Esophagus squamous epithelium (tissue), 4 donors: ENCODE measurements around the gene MBTD1.

Experiments
- POLR2A ChIP-seq, 4 donors: fragments of 450-650 bp; IDR thresholded peaks; one replicate each; pipeline ENCODE4 v1.6.1; 2017; ENCODE audit warnings: antibody characterized with exemption in 4 of 4, mild to moderate bottlenecking in 4 of 4, moderate library complexity in 3 of 4
- TF ChIP-seq, protein P1 (sequence below), 6 experiments: fragments of 450-650 bp in 4 of 6; fragments of 200-600 bp in 2 of 6; sonication (generic) in 2 of 6; IDR thresholded peaks; one replicate each; pipeline ENCODE4 v1.5.1; 2016 to 2019; ENCODE audit warnings: antibody characterized with exemption in 6 of 6, mild to moderate bottlenecking in 4 of 6, moderate library complexity in 4 of 6

DNA sequence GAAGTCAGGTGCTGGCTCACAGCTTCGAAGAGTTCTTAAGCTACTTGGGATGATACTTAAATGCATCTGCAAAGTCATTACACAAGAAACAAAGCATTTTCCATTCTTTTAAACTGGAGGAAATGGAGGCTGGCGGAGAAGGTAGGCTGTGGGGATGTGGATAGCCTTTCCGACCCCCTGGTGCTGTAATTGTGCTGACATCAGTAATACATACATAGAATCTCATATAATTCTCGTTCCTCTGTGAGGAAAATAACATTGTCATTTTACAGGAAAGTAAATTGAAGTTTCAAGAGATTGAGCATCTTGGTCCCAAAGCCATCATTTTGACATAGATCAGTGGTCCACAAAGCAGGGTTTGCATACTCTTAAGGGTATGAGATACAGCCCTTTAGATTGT is 40.0 kb upstream of the MBTD1 start:
- TF ChIP-seq, protein P1, sequence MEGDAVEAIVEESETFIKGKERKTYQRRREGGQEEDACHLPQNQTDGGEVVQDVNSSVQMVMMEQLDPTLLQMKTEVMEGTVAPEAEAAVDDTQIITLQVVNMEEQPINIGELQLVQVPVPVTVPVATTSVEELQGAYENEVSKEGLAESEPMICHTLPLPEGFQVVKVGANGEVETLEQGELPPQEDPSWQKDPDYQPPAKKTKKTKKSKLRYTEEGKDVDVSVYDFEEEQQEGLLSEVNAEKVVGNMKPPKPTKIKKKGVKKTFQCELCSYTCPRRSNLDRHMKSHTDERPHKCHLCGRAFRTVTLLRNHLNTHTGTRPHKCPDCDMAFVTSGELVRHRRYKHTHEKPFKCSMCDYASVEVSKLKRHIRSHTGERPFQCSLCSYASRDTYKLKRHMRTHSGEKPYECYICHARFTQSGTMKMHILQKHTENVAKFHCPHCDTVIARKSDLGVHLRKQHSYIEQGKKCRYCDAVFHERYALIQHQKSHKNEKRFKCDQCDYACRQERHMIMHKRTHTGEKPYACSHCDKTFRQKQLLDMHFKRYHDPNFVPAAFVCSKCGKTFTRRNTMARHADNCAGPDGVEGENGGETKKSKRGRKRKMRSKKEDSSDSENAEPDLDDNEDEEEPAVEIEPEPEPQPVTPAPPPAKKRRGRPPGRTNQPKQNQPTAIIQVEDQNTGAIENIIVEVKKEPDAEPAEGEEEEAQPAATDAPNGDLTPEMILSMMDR (IDR thresholded peaks at IDR 0.05) = no peak
- no peak for TF ChIP-seq POLR2A (IDR thresholded peaks at IDR 0.05)
